AG20443 (cell line): ENCODE results near the gene PGAP6.
"Not testable (repeated sequence)": the region's sequence is repeated elsewhere in the genome, so short reads cannot be mapped to it uniquely, and the experiment has no call there.

ENCODE experiments used
- DNase-seq: peaks from one replicate; pipeline ENCODE4 v3.0.0; 2012; ENCODE audit warnings: low spot score, mixed read lengths

The PGAP6 gene

DNA sequence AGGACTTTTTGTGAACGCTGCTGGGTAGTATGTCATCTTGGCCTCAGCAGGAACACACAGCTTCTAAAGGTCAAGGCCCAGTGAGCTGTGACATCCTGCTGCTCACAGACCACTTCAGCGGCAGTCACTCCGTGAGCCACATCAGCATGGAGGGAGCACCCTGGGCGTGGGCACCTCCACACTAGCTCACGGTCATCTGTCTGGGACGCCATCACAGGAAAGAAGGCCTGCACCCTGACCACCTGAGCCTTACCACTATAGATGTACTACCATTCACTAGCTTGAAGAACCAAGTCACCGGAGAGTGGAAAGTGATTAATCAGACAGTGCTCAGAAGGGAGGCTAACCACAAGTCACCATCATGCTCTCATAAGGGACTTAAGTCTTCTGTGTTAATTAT is 32.6 kb downstream of the PGAP6 start:
- no peak for DNase-seq

GRCh38 chr16:348495-348894 is 33.3 kb downstream of the PGAP6 start:
- DNase-seq, result not testable (repeated sequence)

- DNase-seq, result no peak
These were observed 34.6 kb downstream of the PGAP6 start for GRCh38 chr16:347203-347602.

DNA sequence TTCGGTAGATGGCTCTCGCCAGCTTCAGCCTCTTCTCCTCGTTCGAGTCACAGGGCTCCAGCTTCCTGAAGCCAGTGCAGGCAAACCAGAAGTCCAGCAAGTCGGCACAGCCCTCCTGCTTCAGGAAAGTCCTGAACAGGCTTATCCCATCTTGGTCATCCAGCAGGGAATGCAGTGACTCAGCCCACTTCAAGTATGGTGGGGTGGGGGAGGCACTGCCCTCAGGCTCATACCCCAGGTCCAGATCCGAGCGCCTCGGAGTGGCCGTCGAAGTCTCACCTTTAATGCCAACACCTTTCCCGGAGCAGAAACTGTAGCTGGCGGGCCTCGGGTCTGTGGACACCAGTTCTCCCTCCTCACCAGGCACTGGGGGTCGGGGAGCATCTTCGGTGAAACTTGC is 35.2 kb downstream of the PGAP6 start:
- DNase-seq, result no peak

DNA sequence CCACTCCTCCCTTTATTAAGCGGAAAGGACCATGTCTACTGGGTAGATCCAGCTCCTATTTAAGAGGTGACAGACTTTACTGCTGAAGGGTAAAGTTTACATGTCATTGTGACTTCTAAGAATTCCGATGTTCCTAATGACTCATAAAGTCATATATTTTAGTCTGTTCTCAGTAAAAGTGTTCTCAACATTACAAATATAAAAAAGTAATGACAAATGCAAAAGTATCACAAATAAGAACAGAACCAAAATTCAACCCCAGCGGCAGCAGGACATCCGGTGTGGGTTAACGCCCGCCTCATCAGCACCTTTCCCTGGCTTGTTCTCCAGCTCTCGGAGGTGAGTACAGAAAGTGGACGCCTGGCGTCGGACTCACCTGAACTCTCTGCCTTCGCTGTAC is 36.0 kb downstream of the PGAP6 start:
- no peak for DNase-seq

- no peak for DNase-seq
These were observed 39.1 kb downstream of the PGAP6 start for GRCh38 chr16:342455-343213.

DNA sequence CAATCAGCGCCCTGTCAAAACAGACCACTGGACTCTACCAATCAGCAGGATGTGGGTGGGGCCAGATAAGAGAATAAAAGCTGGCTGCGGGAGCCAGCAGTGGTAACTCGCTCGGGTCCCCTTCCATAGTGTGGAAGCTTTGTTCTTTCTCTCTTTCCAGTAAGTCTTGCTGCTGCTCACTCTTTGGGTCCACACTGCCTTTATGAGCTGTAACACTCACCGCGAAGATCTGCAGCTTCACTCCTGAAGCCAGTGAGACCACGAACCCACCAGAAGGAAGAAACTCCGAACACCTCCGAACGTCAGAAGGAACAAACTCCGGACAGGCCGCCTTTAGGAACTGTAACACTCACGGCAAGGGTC is 39.8 kb downstream of the PGAP6 start:
- DNase-seq, result not testable (repeated sequence)

DNA sequence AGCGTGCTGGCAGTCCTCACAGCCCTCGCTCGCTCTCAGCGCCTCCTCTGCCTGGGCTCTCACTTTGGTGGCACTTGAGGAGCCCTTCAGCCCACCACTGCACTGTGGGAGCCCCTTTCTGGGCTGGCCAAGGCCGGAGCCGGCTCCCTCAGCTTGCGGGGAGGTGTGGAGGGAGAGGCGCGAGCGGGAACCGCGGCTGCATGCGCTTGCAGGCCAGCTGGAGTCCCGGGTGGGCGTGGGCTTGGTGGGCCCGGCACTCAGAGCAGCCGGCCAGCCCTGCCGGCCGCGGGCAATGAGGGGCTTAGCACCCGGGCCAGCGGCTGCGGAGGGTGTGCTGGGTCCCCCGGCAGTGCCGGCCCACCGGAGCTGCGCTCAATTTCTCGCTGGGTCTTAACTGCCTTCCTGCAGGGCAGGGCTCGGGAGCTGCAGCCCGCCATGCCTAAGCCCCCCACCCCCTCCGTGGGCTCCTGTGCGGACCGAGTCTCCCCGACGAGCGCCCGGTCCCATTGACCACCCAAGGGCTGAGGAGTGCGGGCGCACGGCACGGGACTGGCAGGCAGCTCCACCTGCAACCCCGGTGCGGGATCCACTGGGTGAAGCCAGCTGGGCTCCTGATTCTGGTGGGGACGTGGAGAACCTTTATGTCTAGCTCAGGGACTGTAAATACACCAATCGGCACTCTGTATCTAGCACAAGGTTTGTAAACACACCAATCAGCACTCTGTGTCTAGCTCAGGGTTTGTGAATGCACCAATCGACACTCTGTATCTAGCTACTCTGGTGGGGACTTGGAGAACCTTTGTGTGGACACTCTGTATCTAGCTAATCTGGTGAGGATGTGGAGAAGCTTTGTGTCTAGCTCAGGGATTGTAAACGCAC is 40.4 kb downstream of the PGAP6 start:
- DNase-seq, result not testable (repeated sequence)

GRCh38 chr16:340370-341091 is 41.2 kb downstream of the PGAP6 start:
- DNase-seq, result no peak

GRCh38 chr16:339680-340079 is 42.1 kb downstream of the PGAP6 start:
- no peak for DNase-seq

- no peak for DNase-seq
These were observed 43.7 kb downstream of the PGAP6 start for GRCh38 chr16:337975-338575.

- DNase-seq, result no peak
These were observed 44.3 kb downstream of the PGAP6 start for GRCh38 chr16:337437-337836.

DNA sequence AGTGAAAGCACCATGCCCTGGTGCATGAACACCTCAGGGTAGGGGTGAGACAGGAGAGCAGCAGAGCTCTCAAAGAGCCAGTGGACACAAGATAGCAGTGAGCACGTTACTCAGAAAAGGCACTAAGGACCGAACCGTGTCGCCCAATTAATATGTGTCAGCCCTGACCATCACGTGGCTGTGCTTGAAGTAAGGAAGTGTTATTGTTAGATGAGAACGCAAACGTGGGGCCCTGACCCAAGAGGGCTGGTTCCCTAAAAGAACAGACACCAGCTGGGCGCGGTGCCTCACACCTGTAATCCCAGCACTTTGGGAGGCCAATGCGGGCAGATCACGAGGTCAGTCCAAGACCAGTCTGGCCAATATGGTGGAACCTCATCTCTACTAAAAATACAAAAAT is 45.5 kb downstream of the PGAP6 start:
- DNase-seq, result no peak

DNA sequence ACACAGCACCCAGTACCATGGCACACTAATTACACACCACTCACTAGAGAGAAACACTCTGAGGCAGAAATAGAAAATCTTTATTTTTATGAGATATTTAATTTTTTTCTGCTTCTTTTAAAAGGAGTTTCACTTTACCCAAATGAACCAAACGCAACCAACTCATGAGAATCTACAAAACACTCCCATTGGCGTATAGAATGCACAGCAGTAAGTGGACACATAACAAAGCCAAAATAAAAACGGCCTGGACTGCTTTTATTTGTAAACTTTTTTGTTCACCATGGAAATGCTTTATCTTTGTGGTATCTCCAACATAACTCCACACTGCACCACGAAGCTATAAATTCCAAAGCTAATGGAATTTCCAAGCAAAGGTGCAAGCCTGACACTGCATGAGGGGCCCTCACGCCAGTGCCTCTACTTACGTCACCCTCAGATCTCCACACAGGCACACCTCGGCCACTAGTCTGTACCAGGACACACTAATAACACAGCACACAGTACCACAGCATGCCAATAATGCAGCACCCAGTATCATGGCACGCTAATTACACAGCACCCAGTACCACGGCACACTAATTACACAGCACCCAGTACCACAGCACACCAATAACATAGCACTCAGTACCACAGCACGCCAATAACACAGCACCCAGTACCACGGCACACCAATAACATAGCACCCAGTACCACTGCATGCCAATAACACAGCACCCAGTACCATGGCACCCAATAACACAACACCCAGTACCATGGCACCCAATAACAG is 46.7 kb downstream of the PGAP6 start:
- not testable (repeated sequence) for DNase-seq

DNA sequence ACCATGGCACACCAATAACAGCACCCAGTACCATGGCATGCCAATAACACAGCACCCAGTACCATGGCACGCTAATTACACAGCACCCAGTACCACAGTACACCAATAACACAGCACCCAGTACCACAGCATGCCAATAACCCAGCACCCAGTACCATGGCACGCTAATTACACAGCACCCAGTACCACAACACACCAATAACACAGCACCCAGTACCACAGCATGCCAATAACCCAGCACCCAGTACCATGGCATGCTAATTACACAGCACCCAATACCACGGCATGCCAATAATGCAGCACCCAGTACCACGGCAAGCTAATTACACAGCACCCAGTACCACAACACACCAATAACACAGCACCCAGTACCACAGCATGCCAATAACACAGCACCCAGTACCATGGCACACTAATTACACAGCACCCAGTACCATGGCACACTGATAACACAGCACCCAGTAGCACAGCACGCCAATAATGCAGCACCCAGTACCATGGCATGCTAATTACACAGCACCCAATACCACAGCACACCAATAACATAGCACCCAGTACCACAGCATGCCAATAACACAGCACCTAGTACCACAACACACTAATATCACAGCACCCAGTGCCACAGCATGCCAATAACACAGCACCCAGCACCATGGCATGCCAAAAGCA is 47.5 kb downstream of the PGAP6 start:
- DNase-seq, result not testable (repeated sequence)

GRCh38 chr16:333406-334094 is 48.2 kb downstream of the PGAP6 start:
- DNase-seq, result no peak

GRCh38 chr16:331181-331814 is 50.5 kb downstream of the PGAP6 start:
- DNase-seq, result peak; percentile 60

GRCh38 chr16:330741-331140 is 51.0 kb downstream of the PGAP6 start:
- DNase-seq, result no peak

GRCh38 chr16:325375-326145 is 56.2 kb downstream of the PGAP6 start:
- DNase-seq, result no peak
